ENCODE data around the gene PUSL1.

DNA sequence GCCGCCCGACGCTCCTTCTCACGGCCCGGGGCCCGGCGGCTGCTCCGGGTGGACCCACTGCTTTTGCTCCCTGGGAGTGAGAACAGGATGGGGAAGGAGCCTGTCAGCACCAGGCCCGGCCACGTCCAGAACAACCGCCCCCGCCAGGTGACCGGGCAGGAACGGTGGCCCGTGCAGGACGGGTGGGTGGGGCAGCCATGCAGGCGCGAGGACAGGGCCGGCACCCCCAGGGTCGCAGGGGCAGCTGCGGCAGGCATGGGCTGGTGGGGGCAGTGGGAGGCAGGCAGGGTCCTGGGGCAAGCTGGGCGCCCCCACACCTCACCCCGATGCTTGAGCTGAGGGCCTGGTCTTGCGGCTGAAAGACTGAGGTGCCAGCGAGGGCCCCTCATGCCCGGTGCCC is 28.0 kb downstream of the PUSL1 start:
- TF ChIP-seq EZH2 (IDR thresholded peaks at IDR 0.05; ENCODE audit: low read length) (no peak), CTCF (optimal IDR thresholded peaks at IDR 0.05 in 1 of 3, IDR thresholded peaks at IDR 0.05 in 1 of 3, conservative IDR thresholded peaks at IDR 0.05 in 1 of 3; ENCODE audit: extremely low read depth in 1 of 3, insufficient read depth in 2 of 3, low read length in 3 of 3) (no peak)

Data from keratinocyte (primary cell).